Measurements from ENCODE around the gene PDXP. TPM values are rescaled to one million over a fixed set of nuclear protein-coding genes. Genes with fewer than 3 reads are reported as not detected.

The PDXP gene
- total and polyA plus RNA-seq, 2 of the 4 experiments (the other 2 are of a cell fraction) = 5.4 to 24.1 TPM

DNA sequence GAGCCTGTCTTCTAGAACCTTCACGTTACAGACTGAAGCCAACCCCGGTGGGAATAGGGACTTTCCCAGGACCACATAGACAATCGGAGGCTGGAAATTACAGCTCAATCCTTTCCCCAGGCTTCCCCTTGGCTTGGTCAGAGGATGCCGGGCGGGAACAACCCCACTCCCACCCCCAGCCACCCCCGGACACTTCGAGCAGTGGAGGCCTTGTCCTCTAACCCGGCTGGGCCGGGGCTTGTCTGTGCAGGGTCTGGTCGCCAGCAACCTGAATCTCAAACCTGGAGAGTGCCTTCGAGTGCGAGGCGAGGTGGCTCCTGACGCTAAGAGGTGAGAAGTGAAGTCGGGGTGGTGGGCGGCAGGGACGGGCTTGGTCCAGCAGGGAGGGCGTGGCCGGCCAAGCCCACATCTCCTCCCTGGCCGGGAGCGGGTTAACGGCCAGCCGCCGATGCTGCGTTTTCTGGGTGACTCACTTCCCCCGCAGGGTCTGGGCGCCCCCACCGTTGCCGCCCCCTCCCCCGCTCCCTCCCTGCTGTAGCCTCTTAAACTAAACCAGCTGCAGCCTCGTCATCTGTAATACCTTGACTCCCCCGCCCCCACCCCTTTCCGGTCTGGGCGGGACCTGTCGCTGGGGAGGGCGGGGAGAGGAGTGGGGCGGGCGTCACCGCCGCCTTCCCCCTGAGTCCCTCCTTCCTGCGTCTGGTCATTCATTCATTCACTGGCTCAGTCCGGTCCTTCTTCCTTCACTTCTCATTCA is 18.4 kb downstream of the PDXP start:
- Histone ChIP-seq H2BK20ac (ENCODE audit: low read depth, low read length) (0 out of 2 replicates have a peak overlapping the region, but pooled peaks have one; percentile 24), H3K27ac (ENCODE audit: insufficient read depth, low read length) (peak overlapping the region; percentile 98), H2AK9ac (replicated peaks; ENCODE audit: low read depth, low read length, poor library complexity) (peak overlapping the region; percentile 100), H3K14ac (replicated peaks; ENCODE audit: low read depth, low read length) (peak overlapping the region; percentile 100), H3K4me3 (ENCODE audit: insufficient read depth, low read depth, low read length) (peak overlapping the region; percentile 92), H3K56ac (ENCODE audit: extremely low read depth, insufficient read depth, low read length) (peak overlapping the region; percentile 100), H3K79me1 (ENCODE audit: low read depth in 1 of 2, low read length in 2 of 2) (peaks cover 12 to 61% of the 10 kb centered on the region in 2 experiments; a peak in 3 of 4 replicates), H3K4ac (ENCODE audit: low read depth, low read length) (peak overlapping the region; percentile 99), H3K27me3 (ENCODE audit: control insufficient read depth, insufficient read depth, low read length) (no peaks in the 10 kb centered on the region), H4K5ac (ENCODE audit: low read depth, low read length) (peak overlapping the region; percentile 36), H4K91ac (ENCODE audit: insufficient read depth, low read depth, low read length) (peak overlapping the region; percentile 98), H2BK15ac (ENCODE audit: low read depth, low read length) (peak overlapping the region; percentile 7; the same call in 1 of the 3 replicates), H3K23ac (ENCODE audit: low read depth, low read length) (peak overlapping the region; percentile 98), H3K9ac (ENCODE audit: low read depth, low read length) (peak overlapping the region; percentile 97), H2BK120ac (ENCODE audit: low read depth, low read length) (peak overlapping the region; percentile 58), H3K4me2 (ENCODE audit: low read depth, low read length) (peak overlapping the region; percentile 97), H4K20me1 (ENCODE audit: insufficient read depth, low read length) (peaks cover 69% of the 10 kb centered on the region), H2BK5ac (ENCODE audit: low read depth, low read length, poor library complexity, severe bottlenecking) (peak overlapping the region; percentile 98), H3K9me3 (ENCODE audit: control insufficient read depth, insufficient read depth, low read length) (no peaks in the 10 kb centered on the region), H3K36me3 (ENCODE audit: control insufficient read depth, insufficient read depth, low read length) (peaks cover 28% of the 10 kb centered on the region), H2AFZ (replicated peaks; ENCODE audit: low read length, poor library complexity) (peak overlapping the region; percentile 81), H3K4me1 (ENCODE audit: control insufficient read depth, insufficient read depth, low read length) (peaks cover 20% of the 10 kb centered on the region), H4K8ac (ENCODE audit: low read depth in 2 of 2, low read length in 2 of 2) (peak overlapping the region; percentile 89 to 93), H2AK5ac (ENCODE audit: low read depth, low read length) (peak overlapping the region; percentile 99), H3K18ac (ENCODE audit: low read depth, low read length) (peak overlapping the region; percentile 67), H3K9me1 (ENCODE audit: insufficient read depth, low read length) (no peaks in the 10 kb centered on the region; the same call in 1 of the 2 replicates)
- no TSS peak for BruUV-seq (replicated peaks)
- POLR2A ChIA-PET (ENCODE audit: unreplicated experiment) = interaction anchor here (0.6 to 2.8 kb wide), 4 partner anchors 18 to 166 kb away, joined by 4 to 14 read pairs (median 6); partner anchors contain the start of genes GGA1, PDXP and SH3BP1
- intact Hi-C loops (cut with micrococcal nuclease) (loop anchor here (5.0 kb wide), 1 partner anchor 130 kb away; no protein-coding TSS in a partner anchor), dilution Hi-C loops (cut with HindIII; ENCODE audit: low sequenced_read_pairs, unreplicated experiment) (no loop called here), in situ Hi-C loops (cut with MboI; ENCODE audit: low sequenced_read_pairs) (no loop called here)
- peak; percentile 98 for DNase-seq
- CTCF ChIA-PET = no interaction called here
- peak; percentile 56 for ATAC-seq (ENCODE audit: low read depth)
- WGBS, 2 experiments (ENCODE audit: extremely low coverage in 2 of 2, insufficient read length in 1 of 2) = 0% methylated on average over 1 of the region's 42 CpGs; no CpG with 5 or more reads in 1 of the 2 experiments
- TF ChIP-seq SMC3 (IDR thresholded peaks at IDR 0.05; ENCODE audit: low read depth, low read length) (0 out of 2 replicates have a peak, but pooled peaks have one; percentile 8), MAFK (IDR thresholded peaks at IDR 0.05; ENCODE audit: low read depth, low read length) (peak; percentile 26; the same call in 1 of the 2 replicates), BHLHE40 (IDR thresholded peaks at IDR 0.05; ENCODE audit: low read depth, low read length) (0 out of 2 replicates have a peak, but pooled peaks have one; percentile 25), ELK1 (IDR thresholded peaks at IDR 0.05; ENCODE audit: borderline replicate concordance, low read depth, low read length) (no peak), NFE2L2 (IDR thresholded peaks at IDR 0.05; ENCODE audit: low read depth, low read length) (no peak), RAD21 (IDR thresholded peaks at IDR 0.05; ENCODE audit: low read length) (no peak), RFX5 (IDR thresholded peaks at IDR 0.05; ENCODE audit: low read depth, low read length) (no peak), POLR2A (IDR thresholded peaks at IDR 0.05; ENCODE audit: low read depth, low read length) (peak; percentile 90), FOS (IDR thresholded peaks at IDR 0.05; ENCODE audit: low read depth, low read length) (peak; percentile 86), MAZ (IDR thresholded peaks at IDR 0.05; ENCODE audit: borderline replicate concordance, low read depth, low read length) (peak; percentile 97), CHD1 (IDR thresholded peaks at IDR 0.05; ENCODE audit: low read depth, low read length) (0 out of 2 replicates have a peak, but pooled peaks have one; percentile 12), MXI1 (IDR thresholded peaks at IDR 0.05; ENCODE audit: borderline replicate concordance, low read depth, low read length) (peak; percentile 56; the same call in 1 of the 2 replicates), RCOR1 (IDR thresholded peaks at IDR 0.05; ENCODE audit: insufficient replicate concordance, low read length) (no peak)
- TF ChIP-seq, protein P1, sequence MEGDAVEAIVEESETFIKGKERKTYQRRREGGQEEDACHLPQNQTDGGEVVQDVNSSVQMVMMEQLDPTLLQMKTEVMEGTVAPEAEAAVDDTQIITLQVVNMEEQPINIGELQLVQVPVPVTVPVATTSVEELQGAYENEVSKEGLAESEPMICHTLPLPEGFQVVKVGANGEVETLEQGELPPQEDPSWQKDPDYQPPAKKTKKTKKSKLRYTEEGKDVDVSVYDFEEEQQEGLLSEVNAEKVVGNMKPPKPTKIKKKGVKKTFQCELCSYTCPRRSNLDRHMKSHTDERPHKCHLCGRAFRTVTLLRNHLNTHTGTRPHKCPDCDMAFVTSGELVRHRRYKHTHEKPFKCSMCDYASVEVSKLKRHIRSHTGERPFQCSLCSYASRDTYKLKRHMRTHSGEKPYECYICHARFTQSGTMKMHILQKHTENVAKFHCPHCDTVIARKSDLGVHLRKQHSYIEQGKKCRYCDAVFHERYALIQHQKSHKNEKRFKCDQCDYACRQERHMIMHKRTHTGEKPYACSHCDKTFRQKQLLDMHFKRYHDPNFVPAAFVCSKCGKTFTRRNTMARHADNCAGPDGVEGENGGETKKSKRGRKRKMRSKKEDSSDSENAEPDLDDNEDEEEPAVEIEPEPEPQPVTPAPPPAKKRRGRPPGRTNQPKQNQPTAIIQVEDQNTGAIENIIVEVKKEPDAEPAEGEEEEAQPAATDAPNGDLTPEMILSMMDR (conservative IDR thresholded peaks at IDR 0.05; ENCODE audit: low read depth, low read length) = no peak
